COR-L47 (cell line): ENCODE results near the gene OXER1.

Experiments
- DNase-seq: peaks from one replicate; lab custom pipeline; 2025; lab: John Stamatoyannopoulos, UW

The OXER1 gene

DNA sequence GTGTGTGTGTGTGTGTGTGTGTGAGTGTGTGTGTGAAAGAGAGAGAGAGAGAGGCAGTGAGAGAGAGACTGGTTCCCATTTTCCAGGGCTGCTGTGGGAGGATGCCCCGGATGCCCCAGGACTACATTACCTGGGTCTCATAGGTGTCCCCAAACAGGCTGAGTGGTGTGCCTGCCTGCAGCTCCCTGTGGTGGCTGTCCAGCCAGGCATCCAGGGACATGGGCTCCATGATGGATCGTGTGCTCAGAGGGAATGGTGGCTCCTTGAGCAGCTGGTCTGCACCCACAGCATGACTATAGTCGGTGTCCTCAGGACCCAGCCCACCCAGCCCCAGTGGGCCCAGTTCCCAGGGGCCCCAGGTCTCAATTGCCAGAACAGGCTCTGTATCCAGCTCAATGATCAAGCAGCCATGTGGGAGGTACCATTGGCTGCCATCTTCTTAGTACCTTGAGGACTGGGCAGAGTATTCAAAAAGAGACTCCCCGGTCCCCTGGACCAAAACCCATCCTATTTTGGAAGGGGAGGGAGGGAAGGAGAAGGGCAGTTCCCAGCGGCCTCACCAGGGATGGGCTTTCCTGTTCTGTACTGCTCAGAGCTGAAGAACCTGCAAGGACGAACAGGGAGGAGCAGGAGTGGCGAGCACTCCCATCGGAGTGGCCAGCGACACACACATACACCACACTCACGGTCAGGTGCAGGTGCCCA lies 5.8 kb upstream of the OXER1 start:
- no peak for DNase-seq

DNA sequence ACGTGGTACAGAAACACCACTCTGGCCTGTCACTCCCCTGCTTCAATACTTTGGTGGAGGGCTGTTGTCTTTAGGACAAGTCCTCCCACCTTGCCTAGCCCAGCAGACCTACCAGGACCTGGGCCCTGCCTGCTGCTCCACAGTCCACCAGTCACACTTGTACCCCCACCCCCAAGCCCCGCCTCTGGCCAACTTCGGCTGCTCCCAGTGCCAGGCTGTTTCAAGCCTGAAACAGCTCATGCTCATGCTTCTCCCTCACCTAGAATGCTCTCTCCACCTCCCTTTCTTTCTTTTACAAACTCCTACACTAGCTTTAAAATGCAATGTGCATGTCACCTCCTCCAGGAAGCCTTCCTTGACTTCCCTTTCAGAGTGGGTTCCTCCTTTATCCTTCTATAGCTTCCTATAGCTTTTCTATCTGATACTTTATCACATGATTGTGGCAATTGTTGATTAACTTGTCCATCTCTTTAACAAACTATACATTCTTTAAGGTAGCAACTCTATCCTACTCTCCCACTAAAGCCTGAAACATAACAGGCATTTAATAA lies 4.8 kb upstream of the OXER1 start:
- DNase-seq, result no peak

DNA sequence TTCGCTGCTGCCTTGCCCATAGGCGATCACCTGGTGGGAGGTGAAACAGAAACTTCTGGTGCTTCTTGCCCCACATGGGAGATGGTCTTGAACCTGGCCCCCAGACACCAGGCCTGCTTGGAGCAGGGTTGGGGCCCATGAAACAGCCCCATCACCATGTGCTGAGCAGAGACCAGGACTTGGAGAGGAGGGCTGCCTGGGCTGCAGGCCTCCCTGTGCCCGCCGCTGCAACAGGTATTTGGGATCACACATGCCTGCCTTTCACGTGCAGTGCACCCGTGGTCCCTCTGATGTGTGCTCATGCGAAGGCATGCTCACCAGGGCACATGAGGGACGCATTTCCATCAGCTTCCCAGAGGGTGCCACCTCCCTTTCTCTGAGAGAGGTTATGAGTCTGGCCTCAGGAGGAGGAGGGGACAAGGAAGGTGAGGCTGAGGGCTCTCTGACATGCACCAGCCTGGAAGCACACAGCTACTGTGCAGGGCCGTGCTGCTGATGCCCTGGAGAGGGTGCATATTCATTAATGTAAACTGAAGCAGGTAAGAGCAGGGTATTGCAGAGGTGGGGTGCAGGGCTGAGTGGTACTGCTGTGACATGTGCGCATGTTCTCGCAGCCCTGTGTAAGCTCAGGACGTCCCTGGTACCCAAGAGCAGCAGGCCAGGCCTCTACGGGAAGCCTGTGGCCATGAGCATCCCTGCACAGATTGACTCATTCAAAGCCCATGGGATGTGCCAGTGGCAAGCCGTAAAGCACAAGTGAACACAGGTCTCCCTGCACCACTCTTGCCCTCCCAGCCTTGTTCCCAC lies 4.2 kb upstream of the OXER1 start:
- no peak for DNase-seq

DNA sequence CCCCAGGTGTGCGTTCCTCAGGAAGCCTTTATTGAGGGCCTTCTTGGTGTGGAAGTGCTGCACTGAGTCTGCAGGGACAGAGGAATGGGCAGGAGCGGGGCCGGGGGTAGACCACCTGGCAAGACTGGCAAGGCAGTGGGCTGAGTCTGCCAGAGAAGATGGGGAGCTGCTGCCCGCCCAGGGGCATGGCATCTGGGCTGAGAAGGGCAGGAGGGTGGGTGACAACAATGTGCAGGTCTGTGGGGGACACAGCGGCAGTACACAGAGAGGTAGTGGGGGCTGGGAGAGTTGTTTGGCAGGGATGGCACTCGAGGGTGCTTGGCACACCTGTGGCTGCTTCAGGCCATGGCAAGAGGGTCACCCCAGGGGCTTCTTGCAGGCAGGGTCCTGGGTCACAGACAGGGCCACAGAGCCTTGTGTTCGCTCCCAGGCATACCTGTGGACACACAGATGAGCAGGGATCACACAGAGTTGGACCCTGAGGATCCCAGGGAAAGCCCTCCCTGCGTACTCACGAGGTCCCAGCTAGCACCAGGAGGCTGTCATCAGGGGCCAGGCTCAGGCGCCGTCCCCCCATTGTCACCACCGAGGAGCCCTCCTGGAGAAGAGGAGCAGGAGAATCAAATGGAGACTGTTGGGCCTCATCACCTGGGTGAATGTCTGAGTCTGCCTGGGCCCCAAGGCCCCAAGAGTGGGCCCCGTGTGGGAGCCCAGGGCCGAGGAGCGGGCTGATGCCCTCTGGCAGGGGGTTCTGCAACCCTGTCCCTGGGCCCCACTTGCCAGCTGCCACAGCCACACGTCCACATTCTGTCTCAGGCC lies 3.4 kb upstream of the OXER1 start:
- no peak for DNase-seq

DNA sequence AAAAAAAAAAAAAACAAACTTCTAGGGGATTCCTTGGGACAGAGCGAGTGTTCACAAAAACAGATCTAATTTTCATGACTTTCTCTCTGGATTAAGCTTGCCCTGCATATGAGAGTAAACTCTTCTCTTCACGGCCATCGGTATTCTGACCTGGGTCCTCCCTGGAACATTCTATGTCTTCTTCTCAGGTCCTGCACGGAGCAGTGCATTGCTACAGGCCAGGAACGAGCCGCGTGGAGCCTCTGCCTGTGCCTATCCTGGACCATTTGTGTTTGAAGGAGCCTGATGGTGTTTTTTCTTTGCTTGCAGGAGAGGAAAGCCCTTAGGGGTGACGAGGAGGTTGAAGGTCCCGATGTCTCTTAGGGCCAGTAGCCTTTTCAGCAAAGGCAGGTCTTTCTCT lies 1.8 kb upstream of the OXER1 start:
- no peak for DNase-seq

DNA sequence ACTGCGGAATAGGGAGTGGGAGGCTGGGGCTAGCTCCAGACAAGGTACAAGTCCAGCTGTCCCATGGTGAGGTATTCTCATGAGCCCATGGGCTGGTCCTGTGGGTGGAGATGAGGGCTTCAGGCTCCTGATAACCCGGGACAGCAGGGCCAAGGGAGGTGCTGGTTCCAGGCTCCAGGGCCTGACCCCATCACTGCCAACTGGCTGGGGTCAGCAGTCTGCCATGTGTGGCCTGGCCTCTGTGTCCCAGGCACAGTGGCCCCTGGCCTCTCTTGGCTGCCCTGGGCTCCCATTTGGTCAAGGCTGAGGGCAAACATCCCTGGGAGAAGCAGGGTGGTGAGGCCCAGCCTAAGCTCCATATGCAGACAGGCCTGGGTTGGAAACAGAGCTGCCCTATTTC lies 966 bp upstream of the OXER1 start:
- DNase-seq, result no peak

DNA sequence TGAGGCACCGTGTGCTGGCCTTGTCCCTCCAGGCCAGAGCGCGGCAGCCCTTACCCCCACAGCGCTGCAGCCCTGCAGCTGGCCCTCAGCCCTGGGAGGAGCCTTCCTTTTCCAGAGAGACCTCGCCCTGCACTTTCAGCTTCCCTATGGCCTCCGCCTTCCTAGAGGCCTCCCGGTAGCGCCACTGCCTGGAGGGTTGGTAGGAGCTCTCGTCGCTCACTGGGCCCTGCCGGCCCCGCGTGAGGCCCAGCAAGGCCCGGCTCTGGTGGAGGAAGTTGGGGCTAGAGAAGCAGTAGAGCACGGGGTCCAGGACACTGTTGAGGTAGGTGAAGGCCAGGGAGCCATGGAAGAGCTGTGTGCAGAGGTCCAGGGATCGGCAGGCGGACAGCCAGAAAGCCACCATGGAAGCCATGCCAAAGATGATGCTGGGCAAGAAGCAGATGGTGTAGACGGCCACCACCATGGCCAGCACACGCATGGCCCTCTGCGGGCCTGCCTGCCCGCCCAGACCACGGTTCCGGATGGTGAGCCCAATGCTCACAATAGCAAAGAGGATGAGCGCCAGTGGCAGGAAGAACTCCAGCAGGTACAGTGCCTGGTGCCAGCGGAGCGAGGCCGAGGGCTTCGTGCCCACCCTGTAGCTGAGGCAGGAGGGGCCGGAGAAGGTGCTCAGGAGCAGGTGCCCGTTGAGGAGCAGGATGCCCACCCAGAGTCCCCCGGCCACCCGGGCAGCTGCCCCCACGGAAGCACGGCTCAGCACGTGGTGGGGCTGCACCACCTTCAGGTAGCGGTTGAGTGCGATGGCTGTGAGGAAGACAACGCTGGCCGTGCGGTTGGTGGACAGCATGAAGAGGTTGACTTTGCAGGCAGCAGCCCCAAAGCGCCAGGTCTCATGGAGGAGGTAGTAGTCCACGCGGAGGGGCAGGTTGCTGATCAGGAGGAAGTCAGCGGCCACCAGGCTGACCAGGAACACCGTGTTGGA lies 821 bp downstream of the OXER1 start:
- DNase-seq, result no peak

DNA sequence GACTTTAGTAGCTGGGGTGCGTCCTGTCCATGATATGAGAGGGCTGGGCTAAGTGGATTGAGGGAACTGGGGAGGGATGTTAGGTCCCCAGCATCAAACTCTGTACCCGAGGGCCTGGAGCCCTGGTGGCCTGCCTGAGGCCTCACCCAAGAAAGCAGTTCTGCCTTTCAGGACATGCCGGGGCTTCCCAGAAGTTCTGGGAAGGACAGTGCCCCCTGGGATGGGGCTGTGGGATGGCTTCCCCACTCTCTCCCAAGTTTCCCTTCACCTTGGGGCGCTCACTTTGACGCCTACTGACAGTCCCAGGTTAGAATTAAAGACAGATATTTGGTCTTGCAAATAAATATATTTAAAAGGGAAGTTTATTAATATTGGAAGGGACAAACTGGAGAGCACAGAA lies 1.8 kb downstream of the OXER1 start:
- DNase-seq, result no peak

DNA sequence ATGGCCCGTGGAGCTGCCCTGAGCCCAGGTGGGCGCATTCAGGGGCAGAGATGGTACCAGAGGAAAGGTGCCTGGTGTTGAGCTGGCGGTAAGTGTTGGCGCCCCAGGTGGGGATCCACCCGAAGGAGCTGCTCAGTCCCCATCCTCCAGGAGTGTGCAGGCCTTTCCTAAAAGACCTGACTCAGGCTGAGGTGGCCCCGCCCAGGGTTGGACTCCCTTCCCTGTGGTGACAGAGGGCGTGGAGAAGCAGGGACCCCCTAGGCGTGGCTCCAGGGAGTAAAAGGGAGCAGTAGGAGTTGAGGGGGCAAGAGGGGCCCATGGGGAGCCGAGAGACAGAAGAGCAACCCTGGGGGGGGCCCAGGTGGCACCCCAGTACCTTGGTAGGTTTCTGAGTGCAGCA lies 2.4 kb downstream of the OXER1 start:
- DNase-seq, result no peak

DNA sequence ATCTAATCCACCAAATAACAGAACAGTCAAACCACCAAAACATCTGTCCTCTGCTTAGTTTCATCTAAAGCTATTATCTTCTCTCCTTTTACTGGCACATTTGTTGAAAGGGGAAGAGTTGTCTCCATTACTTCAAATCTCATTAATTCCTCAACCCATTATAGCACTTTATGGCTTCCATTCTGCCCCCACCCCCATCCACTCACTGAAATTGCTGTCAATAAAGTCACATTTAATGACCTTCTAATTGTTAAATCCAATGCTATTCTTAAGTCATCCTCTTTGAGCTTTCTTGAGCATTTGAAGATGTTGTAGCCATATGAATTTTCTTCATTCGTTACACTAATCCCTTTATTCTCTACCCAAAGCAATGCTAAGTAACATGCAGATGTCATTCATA lies 5.2 kb downstream of the OXER1 start:
- DNase-seq, result no peak

DNA sequence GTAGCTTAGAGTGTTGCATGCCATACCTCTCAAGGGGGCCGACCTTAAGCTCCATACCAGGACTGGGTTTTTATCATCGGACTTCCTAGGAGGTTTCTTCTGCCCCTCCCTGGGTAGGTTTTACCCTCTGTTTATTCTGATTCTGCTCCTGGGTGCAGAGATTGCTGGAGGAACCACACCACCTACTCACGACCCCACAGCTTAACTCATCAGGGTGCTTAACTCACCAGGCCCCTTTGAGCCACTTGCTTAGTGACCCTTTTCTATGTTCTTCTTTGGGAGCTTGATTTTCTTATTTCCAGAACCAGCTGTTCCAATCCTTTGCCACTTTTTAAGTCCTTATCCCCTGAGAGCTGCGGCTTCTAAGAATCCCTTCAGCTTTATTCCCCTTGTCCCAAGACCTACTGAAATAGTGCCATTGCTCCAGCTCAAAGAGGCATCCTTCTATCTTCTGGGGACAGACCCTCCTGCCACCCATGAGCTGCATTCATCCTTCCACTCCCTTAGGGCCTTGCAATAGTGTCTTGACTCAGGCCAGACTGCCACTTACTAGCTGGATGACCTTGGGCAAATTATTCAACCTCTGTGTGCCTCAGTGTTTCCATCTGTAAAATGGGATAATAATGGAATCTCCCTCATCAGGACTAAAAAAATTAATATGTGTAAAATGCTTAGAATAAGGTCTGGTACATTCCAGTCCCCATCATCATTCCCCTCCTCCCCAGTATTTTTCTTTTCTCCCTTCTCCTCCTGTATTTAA lies 5.8 kb downstream of the OXER1 start:
- no peak for DNase-seq

DNA sequence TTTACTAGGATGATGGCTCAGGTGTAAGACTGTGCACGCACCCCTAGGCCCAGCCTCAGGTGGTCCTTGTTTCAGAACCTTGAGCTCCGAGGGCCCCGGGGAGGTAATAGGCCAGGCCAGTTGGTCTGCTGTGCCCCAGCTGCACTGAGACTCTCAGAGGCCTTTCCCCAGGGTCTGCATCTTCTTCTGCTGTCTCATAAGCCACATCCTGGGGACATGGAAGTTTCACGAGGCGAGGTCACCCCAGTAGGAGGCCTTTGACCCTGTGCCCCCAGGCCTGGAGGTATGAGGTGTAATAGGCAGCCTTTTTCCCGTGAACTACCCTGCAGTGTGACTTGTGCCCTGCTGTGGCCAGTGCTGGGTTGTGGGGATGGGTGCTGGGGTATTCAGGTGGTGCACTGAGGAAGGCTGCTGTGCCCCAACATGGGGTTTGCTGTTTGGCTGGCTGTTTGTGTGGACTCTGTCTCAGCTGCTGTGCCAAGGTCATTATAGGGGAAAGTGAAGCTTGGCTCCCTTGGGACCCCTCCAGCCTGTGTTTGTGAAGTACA lies 6.9 kb downstream of the OXER1 start:
- DNase-seq, result no peak

DNA sequence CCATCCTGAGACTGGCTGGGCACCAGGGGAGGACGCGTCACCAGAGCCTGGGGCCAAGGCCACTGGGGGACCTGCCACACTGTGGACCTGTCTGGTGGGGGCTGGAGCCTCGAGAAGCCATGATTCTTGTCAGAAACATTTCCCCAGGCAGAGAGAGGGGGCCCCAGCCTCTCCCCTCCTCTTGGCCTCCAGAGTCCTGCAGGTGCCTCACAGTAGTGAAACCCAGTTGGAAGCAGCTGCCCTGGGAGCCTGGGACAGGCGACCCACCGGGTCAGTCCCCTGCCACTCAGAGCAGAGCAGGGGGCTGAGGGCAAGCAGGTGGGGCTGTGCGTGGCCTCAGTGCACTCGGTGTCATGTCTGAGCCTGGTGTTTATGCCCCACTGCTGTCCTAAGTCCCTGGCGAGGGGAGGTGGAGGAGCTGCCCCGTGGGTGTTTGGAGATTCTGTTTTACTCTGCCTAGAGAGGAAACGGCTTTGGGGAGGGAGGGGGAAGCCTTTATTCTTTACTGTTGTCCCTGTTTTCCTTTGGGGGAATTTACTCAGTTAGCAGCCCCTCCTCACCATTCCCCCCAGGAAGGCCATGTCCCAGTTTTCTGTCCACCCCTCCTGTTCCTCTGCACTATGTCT lies 7.7 kb downstream of the OXER1 start:
- no peak for DNase-seq

DNA sequence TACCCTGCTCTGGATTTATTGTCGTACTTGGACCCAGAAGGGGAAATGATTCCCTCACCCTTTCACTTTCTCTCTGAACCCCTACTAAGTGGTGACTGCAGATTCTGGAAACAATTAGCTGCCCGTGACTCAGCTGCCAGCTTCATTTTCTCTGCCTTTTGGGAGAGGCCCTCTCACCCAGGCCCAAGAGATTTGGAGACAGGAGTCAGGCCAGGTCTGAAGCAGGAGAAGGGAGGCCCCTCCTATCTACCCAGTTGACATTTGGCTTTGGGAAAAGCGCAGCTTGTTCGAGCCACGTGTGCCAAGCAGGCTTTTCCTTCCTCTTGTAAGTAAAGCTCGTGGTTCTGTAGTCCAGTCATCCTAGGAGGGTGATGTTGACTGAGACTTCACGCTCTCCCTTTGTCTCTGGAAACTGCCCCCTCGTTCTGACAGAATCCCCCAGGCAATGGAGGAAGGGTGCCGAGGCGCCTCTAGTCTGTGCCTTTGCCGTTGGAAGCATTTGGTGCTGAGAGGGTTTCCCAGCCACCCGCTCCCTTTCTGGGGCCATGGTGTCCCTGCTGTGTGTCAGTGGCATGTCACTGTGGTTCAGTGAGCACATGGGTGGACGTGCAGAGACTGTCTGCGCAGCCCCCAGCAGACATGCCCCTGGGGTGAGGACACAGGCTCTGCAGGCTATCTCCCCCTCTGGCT lies 8.6 kb downstream of the OXER1 start:
- no peak for DNase-seq

DNA sequence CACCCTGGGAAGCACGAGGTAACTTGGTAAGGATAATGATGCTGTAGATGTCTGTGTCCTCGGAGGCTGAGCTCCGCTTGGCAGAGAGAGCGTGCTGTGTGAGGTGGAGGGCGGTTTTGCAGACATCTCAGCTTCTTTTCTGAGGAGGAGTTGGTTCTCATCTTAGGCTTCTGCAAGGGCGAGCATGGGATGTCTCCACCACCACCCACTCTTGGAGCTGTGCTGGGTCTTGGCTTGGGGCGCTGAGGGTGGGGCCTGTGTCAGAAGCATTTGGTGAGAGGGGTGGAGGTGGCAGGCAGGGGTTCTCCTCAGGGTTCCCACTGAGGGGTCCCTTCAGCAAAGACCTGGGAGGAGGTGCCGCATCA lies 9.2 kb downstream of the OXER1 start:
- DNase-seq, result no peak

DNA sequence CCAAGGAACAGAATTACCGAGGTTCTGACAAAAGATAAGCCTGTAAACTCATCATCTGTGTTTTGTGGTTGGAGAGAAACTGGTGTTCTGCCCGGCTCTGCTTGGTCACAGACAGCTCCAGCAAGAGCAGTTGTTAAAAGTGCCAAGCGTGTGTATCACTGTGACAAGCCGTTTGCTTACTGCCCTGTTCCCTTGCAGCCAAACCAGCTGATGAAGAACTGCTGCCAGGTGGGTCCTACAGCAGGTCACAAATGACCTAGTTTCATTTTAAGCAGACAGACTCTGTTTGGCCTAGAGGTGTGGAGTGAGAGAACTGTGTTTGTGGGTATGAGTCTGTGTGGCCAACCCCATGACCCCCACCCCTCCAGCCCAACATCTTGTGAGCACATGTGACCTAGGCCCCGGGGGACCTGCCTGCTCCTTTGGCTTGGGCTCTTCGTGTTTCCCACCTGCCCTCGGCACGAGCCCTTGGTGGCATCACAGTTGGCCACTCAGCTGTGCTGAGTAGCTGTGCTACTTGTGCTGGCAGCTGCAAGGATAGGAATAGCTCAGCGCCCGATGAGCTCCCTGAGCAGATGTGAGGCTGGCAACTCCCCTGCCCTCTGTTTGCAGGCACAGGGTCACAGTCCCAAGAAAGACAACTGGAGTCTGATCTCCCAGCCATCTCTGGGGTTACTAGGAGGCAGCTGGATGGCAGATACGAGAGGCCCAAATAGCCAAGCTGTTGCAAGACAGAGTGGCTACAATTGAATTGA lies 9.7 kb downstream of the OXER1 start:
- DNase-seq, result no peak

DNA sequence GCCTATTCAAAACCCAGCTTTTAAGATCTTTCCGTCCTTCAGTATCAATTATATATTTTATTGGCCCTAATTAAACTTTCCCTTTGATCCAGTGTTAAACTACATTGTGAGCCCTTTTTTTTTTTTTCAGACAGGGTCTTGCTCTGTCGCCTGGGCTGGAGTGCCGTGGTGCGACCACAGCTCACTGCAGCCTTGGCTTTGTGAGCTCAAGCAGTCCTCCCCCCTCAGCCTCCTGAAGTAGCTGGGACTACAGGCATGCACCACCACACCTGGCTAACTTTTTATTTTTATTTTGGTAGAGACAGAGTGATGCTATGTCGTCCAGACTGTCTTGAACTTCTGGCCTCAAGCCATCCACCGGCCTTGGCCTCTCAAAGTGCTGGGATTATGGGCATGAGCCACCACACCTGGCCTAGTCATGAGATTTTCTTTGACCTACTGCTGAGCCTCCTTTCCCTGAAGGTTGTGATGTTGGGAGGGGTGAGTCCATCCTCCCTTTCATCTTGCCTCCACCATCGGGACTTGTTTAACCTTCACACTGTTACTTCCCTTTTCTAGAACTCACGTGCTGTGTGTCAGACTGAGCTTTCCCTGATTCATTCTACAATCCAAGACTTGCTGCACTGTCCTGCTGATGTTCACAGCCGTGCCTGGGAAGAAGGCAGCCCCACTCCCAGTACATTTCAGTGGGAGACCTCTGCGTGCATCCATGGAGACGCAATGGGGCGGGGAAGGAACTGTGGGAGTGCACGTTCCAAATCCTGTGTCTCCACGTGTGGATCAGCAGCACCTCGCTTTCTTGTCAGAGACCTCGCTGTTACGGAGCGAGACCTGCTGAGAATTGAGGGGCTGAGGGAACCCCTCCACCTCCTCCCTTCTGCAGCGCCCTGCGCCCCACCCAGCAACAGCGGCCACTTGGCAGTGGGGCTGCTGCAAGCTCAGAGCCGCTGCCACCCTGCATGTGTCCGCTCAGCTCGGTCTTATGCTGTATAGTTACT lies 10.8 kb downstream of the OXER1 start:
- no peak for DNase-seq
